Kidney epithelial cell (primary cell): ENCODE results near the gene FSCN2. TPM values are rescaled to one million over a fixed set of nuclear protein-coding genes. Genes with fewer than 3 reads are reported as not detected.

Experiments
- DNase-seq: peaks from one replicate; pipeline ENCODE4 v3.0.0-alpha.2; 2010; ENCODE audit warnings: low read depth
- H3K27me3 ChIP-seq: 2 replicates; pipeline ENCODE4 v1.6.0; 2011; ENCODE audit warnings: low read length; ENCODE audit not compliant: control insufficient read depth, insufficient read depth
- H3K36me3 ChIP-seq: 2 replicates; pipeline ENCODE4 v1.5.1; 2011; ENCODE audit warnings: low read length; ENCODE audit not compliant: control insufficient read depth, insufficient read depth
- H3K4me3 ChIP-seq: 2 replicates; pipeline ENCODE4 v1.5.1; 2011; ENCODE audit warnings: low read depth, mild to moderate bottlenecking, control low read depth, low read length
- CTCF ChIP-seq: IDR thresholded peaks from 2 replicates; pipeline ENCODE4 v1.5.1; 2011; ENCODE audit warnings: mild to moderate bottlenecking, moderate library complexity, low read length, control low read depth, inconsistent platforms; ENCODE audit not compliant: insufficient read depth, poor library complexity, severe bottlenecking
- total RNA-seq: library from RNA; depleted of rRNA; stranded (reverse); fragments of >200 nt; gene quantifications from 2 replicates; pipeline ENCODE4 v1.2.3, GENCODE V29; 2015

The FSCN2 gene
- total RNA-seq, 1 donor from 2014 or later = 0.29 TPM

GRCh38 chr17:81577278-81578000, 49.3 kb downstream of the FSCN2 start:
- Histone ChIP-seq H3K4me3 (no peak overlapping the region), H3K27me3 (no peaks in the 10 kb centered on the region), H3K36me3 (peaks cover 9% of the 10 kb centered on the region)
- no peak for DNase-seq
- no peak for TF ChIP-seq CTCF

- no peak for DNase-seq
- no peak for TF ChIP-seq CTCF
- Histone ChIP-seq H3K4me3 (no peak overlapping the region), H3K27me3 (no peaks in the 10 kb centered on the region), H3K36me3 (peaks cover 9% of the 10 kb centered on the region)
These were observed 49.9 kb downstream of the FSCN2 start for GRCh38 chr17:81578038-81578441.

GRCh38 chr17:81578561-81579225, 50.5 kb downstream of the FSCN2 start:
- Histone ChIP-seq H3K36me3 (peaks cover 9% of the 10 kb centered on the region), H3K27me3 (no peaks in the 10 kb centered on the region), H3K4me3 (no peak overlapping the region)
- TF ChIP-seq CTCF = no peak
- no peak for DNase-seq

- no peak for DNase-seq
- H3K36me3 ChIP-seq = peaks cover 9% of the 10 kb centered on the region
- no peak overlapping the region for H3K4me3 ChIP-seq
- no peaks in the 10 kb centered on the region for H3K27me3 ChIP-seq
- TF ChIP-seq CTCF = no peak
These were observed 51.1 kb downstream of the FSCN2 start for GRCh38 chr17:81579298-81579697.

GRCh38 chr17:81579821-81580321, 51.7 kb downstream of the FSCN2 start:
- H3K27me3 ChIP-seq = no peaks in the 10 kb centered on the region
- H3K36me3 ChIP-seq = peaks cover 9% of the 10 kb centered on the region
- DNase-seq = no peak
- no peak overlapping the region for H3K4me3 ChIP-seq
- TF ChIP-seq CTCF = no peak

GRCh38 chr17:81580481-81580880, 52.3 kb downstream of the FSCN2 start:
- peaks cover 8% of the 10 kb centered on the region for H3K36me3 ChIP-seq
- no peak overlapping the region for H3K4me3 ChIP-seq
- DNase-seq = no peak
- no peak for TF ChIP-seq CTCF
- H3K27me3 ChIP-seq = no peaks in the 10 kb centered on the region
